ENCODE results near the gene HEPACAM2.

Gene HEPACAM2

GRCh38 chr7:93148727-93149126 lies 77.5 kb downstream of the HEPACAM2 start:
- no peak for DNase-seq (ENCODE audit: low spot score)
- no peak for TF ChIP-seq CTCF (IDR thresholded peaks at IDR 0.05)
- peak overlapping the region; percentile 73 for H3K4me3 ChIP-seq
- peak overlapping the region in 1 of 2 donors; percentile 30 for H3K27ac ChIP-seq

GRCh38 chr7:93148144-93148543 lies 78.1 kb downstream of the HEPACAM2 start, which contains the start of gene SAMD9L:
SAMD9L (minus strand) TSS chr7:93148385; CDS start chr7:93135971, 12,414 bp downstream.
- no peak for DNase-seq (ENCODE audit: low spot score)
- peak within 1 kb of the TSS; percentile 30 to 34 for H3K27ac ChIP-seq
- TF ChIP-seq CTCF (IDR thresholded peaks at IDR 0.05): no peak
- peak within 1 kb of the TSS; percentile 73 for H3K4me3 ChIP-seq

GRCh38 chr7:93147363-93147762 lies 78.9 kb downstream of the HEPACAM2 start:
- no peak for DNase-seq (ENCODE audit: low spot score)
- peak overlapping the region; percentile 73 for H3K4me3 ChIP-seq
- peak overlapping the region; percentile 19 to 30 for H3K27ac ChIP-seq
- TF ChIP-seq CTCF (IDR thresholded peaks at IDR 0.05): no peak

- DNase-seq (ENCODE audit: low spot score): no peak
- H3K27ac ChIP-seq: peak overlapping the region; percentile 19 to 30
- peak overlapping the region; percentile 73 for H3K4me3 ChIP-seq
- no peak for TF ChIP-seq CTCF (IDR thresholded peaks at IDR 0.05)
Measured at GRCh38 chr7:93146472-93147141, 79.7 kb downstream of the HEPACAM2 start.

GRCh38 chr7:93146036-93146435 lies 80.2 kb downstream of the HEPACAM2 start:
- peak overlapping the region; percentile 73 for H3K4me3 ChIP-seq
- DNase-seq (ENCODE audit: low spot score): no peak
- peak overlapping the region in 1 of 2 donors; percentile 35 for H3K27ac ChIP-seq
- no peak for TF ChIP-seq CTCF (IDR thresholded peaks at IDR 0.05)

GRCh38 chr7:93145354-93145753 lies 80.9 kb downstream of the HEPACAM2 start:
- Histone ChIP-seq H3K27ac (no peak overlapping the region), H3K4me3 (no peak overlapping the region)
- no peak for TF ChIP-seq CTCF (IDR thresholded peaks at IDR 0.05)
- no peak for DNase-seq (ENCODE audit: low spot score)

GRCh38 chr7:93142127-93142526 lies 84.1 kb downstream of the HEPACAM2 start:
- H3K4me3 ChIP-seq: no peak overlapping the region
- TF ChIP-seq CTCF (IDR thresholded peaks at IDR 0.05): no peak
- DNase-seq (ENCODE audit: low spot score): no peak
- H3K27ac ChIP-seq: no peak overlapping the region
